ENCODE measurements around the gene ITGB5. TPM values are rescaled to one million over a fixed set of nuclear protein-coding genes. Genes with fewer than 3 reads are reported as not detected.

The ITGB5 gene
- total and polyA plus RNA-seq, 2 donors (not counting 1 experiment from before 2014, with no cell fraction given): 0.15 to 0.54 TPM

DNA sequence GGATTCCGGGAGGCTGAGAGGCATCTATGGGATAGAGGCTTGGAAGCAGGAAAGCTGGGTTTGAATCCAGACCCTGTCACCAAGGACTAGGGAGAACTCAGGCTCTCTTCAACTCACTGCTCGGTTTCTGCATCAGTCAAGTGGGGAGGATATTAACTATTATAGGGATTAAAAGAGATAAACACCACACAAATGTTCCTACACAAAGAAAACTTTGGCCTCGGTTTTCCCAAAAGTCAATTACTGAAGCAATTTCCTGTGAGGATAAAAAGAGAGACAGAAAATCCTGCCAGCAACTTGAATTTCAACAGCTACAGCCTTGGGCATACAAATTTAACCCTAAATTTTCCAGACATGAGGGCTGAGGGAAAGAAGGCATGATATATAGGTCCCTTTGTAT, 36.0 kb downstream of the ITGB5 start:
- no peak for ATAC-seq (ENCODE audit: low read depth)
- POLR2A ChIA-PET: no interaction called here
- 100% methylated on average over 1 of the region's 3 CpGs for WGBS (ENCODE audit: insufficient coverage)

DNA sequence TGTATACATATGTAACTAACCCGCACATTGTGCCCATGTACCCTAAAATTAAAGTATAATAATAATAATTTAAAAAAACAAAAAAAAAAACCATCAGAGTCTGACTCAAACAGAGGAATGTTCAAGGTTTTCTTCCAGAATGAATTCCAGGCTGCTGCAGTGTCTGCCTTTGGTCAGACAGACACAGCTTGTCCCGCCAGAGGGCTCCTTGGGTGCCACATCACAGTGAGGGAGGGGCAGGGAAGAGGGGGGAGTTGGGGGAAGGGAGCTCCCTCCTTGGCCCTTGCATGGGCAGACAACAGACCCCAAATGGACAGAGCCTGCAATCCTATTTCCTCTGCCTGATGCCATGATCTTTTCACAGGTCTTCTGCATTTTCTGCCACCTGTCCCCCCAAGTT, 36.5 kb downstream of the ITGB5 start:
- Histone ChIP-seq H3K9me3 (ENCODE audit: control extremely low read depth in 1 of 3, control insufficient read depth in 2 of 3, insufficient read depth in 1 of 3, low read length in 2 of 3) (no peaks in the 10 kb centered on the region), H3K4me1 (ENCODE audit: control insufficient read depth in 2 of 2, insufficient read depth in 2 of 2, low read length in 2 of 2) (no peaks in the 10 kb centered on the region), H3K4me2 (replicated peaks; ENCODE audit: low read depth, low read length, poor library complexity, severe bottlenecking) (no peak overlapping the region), H2AFZ (ENCODE audit: insufficient read depth, low read depth, low read length, poor library complexity, severe bottlenecking) (no peak overlapping the region), H3K4me3 (ENCODE audit: control extremely low read depth in 1 of 5, extremely low read depth in 1 of 5, insufficient read depth in 1 of 5, low read depth in 2 of 5, low read length in 4 of 5) (no peak overlapping the region), H3K36me3 (replicated peaks in 1 of 2; ENCODE audit: control extremely low read depth in 1 of 2, control insufficient read depth in 1 of 2, extremely low read depth in 1 of 2, insufficient read depth in 2 of 2, low read length in 1 of 2) (no peaks in the 10 kb centered on the region), H4K20me1 (ENCODE audit: control insufficient read depth, insufficient read depth, low read length, poor library complexity, severe bottlenecking) (no peaks in the 10 kb centered on the region), H3K27me3 (replicated peaks in 1 of 4; ENCODE audit: control extremely low read depth in 1 of 4, control insufficient read depth in 3 of 4, insufficient read depth in 4 of 4, low read length in 3 of 4) (peaks cover 0 to 5% (median 0%) of the 10 kb centered on the region in 4 experiments), H3K27ac (ENCODE audit: low read length in 2 of 2) (no peak overlapping the region), H3K9ac (ENCODE audit: low read length) (no peak overlapping the region), H3K79me2 (ENCODE audit: control insufficient read depth, insufficient read depth, low read length) (no peaks in the 10 kb centered on the region)
- Mint-ChIP-seq H3K27me3 (peaks cover 37% of the 10 kb centered on the region), H3K4me3 (no peak overlapping the region), H3K27ac (no peak overlapping the region), H3K4me1 (no peaks in the 10 kb centered on the region), H3K9me3 (ENCODE audit: insufficient read depth) (no peaks in the 10 kb centered on the region)
- intact Hi-C loops (cut with micrococcal nuclease): no loop called here
- CTCF ChIA-PET: no interaction called here
- ATAC-seq (ENCODE audit: low read depth): no peak
- DNase-seq: no peak
- TF ChIP-seq, protein P1, sequence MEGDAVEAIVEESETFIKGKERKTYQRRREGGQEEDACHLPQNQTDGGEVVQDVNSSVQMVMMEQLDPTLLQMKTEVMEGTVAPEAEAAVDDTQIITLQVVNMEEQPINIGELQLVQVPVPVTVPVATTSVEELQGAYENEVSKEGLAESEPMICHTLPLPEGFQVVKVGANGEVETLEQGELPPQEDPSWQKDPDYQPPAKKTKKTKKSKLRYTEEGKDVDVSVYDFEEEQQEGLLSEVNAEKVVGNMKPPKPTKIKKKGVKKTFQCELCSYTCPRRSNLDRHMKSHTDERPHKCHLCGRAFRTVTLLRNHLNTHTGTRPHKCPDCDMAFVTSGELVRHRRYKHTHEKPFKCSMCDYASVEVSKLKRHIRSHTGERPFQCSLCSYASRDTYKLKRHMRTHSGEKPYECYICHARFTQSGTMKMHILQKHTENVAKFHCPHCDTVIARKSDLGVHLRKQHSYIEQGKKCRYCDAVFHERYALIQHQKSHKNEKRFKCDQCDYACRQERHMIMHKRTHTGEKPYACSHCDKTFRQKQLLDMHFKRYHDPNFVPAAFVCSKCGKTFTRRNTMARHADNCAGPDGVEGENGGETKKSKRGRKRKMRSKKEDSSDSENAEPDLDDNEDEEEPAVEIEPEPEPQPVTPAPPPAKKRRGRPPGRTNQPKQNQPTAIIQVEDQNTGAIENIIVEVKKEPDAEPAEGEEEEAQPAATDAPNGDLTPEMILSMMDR (IDR thresholded peaks at IDR 0.05): no peak
- no peak for TF ChIP-seq EZH2 (IDR thresholded peaks at IDR 0.05; ENCODE audit: borderline replicate concordance, insufficient read depth, low read depth, low read length, poor library complexity, severe bottlenecking)
- WGBS (ENCODE audit: insufficient coverage): no CpG with 5 or more reads among the region's 2 CpGs
- POLR2A ChIA-PET: no interaction called here

More for the DNA sequence above, 36.0 kb downstream of the ITGB5 start:
- no peak overlapping the region for H2AFZ ChIP-seq (ENCODE audit: insufficient read depth, low read depth, low read length, poor library complexity, severe bottlenecking)
- H3K4me3 ChIP-seq (ENCODE audit: control extremely low read depth in 1 of 5, extremely low read depth in 1 of 5, insufficient read depth in 1 of 5, low read depth in 2 of 5, low read length in 4 of 5): no peak overlapping the region
- Mint-ChIP-seq H3K27me3 (peaks cover 40% of the 10 kb centered on the region), H3K4me1 (no peaks in the 10 kb centered on the region), H3K4me3 (no peak overlapping the region), H3K27ac (no peak overlapping the region), H3K9me3 (ENCODE audit: insufficient read depth) (no peaks in the 10 kb centered on the region)
- no peak for DNase-seq
- no peak for TF ChIP-seq EZH2 (IDR thresholded peaks at IDR 0.05; ENCODE audit: borderline replicate concordance, insufficient read depth, low read depth, low read length, poor library complexity, severe bottlenecking)
- TF ChIP-seq, protein P1 (IDR thresholded peaks at IDR 0.05): no peak
- no peak overlapping the region for H3K27ac ChIP-seq (ENCODE audit: low read length in 2 of 2)
- no peak overlapping the region for H3K4me2 ChIP-seq (replicated peaks; ENCODE audit: low read depth, low read length, poor library complexity, severe bottlenecking)
- H3K9ac ChIP-seq (ENCODE audit: low read length): no peak overlapping the region
- H3K27me3 ChIP-seq (replicated peaks in 1 of 4; ENCODE audit: control extremely low read depth in 1 of 4, control insufficient read depth in 3 of 4, insufficient read depth in 4 of 4, low read length in 3 of 4): peaks cover 0 to 5% (median 0%) of the 10 kb centered on the region in 4 experiments
- no peaks in the 10 kb centered on the region for H4K20me1 ChIP-seq (ENCODE audit: control insufficient read depth, insufficient read depth, low read length, poor library complexity, severe bottlenecking)
- CTCF ChIA-PET: no interaction called here
- H3K36me3 ChIP-seq (replicated peaks in 1 of 2; ENCODE audit: control extremely low read depth in 1 of 2, control insufficient read depth in 1 of 2, extremely low read depth in 1 of 2, insufficient read depth in 2 of 2, low read length in 1 of 2): no peaks in the 10 kb centered on the region
- intact Hi-C loops (cut with micrococcal nuclease): no loop called here
- H3K9me3 ChIP-seq (ENCODE audit: control extremely low read depth in 1 of 3, control insufficient read depth in 2 of 3, insufficient read depth in 1 of 3, low read length in 2 of 3): no peaks in the 10 kb centered on the region
- no peaks in the 10 kb centered on the region for H3K4me1 ChIP-seq (ENCODE audit: control insufficient read depth in 2 of 2, insufficient read depth in 2 of 2, low read length in 2 of 2)
- H3K79me2 ChIP-seq (ENCODE audit: control insufficient read depth, insufficient read depth, low read length): no peaks in the 10 kb centered on the region
